HL-60 (cell line): ENCODE measurements around the gene RANGAP1.
"Not testable (repeated sequence)": the region's sequence is repeated elsewhere in the genome, so short reads cannot be mapped to it uniquely, and the experiment has no call there.

ENCODE experiments used
- DNase-seq, 2 experiments: peaks; one replicate each; pipeline ENCODE4 v3.0.0-alpha.2; 2010 to 2020; ENCODE audit warnings: low read depth in 1 of 2, low spot score in 1 of 2
- H3K27ac ChIP-seq: fragments of 250-450 bp; sonication (Bioruptor Pico); replicated peaks from 2 replicates; pipeline ENCODE4 v1.5.1; 2020; ENCODE audit warnings: mild to moderate bottlenecking, moderate library complexity
- H3K27me3 ChIP-seq: fragments of 250-450 bp; sonication (Bioruptor Pico); 2 replicates; pipeline ENCODE4 v1.5.1; 2021; ENCODE audit warnings: mild to moderate bottlenecking, moderate library complexity; ENCODE audit not compliant: insufficient read depth, poor library complexity, severe bottlenecking
- H3K4me3 ChIP-seq: replicated peaks from 2 replicates; pipeline ENCODE4 v1.5.1; 2011; ENCODE audit warnings: mild to moderate bottlenecking, control low read depth, low read length; ENCODE audit not compliant: insufficient read depth
- CTCF ChIP-seq: IDR thresholded peaks from one replicate; pipeline ENCODE4 v1.5.1; 2011; ENCODE audit warnings: low read length, control low read depth, inconsistent platforms; ENCODE audit not compliant: insufficient read depth
- GABPA ChIP-seq: IDR thresholded peaks from 2 replicates; pipeline ENCODE4 v1.6.1; 2012; ENCODE audit warnings: low read depth
- POLR2AphosphoS5 ChIP-seq: IDR thresholded peaks from 2 replicates; pipeline ENCODE4 v1.6.1; 2012; ENCODE audit warnings: low read depth
- REST ChIP-seq: IDR thresholded peaks from 2 replicates; pipeline ENCODE4 v1.6.1; 2012; ENCODE audit warnings: low read depth; ENCODE audit not compliant: insufficient replicate concordance
- SPI1 ChIP-seq: IDR thresholded peaks from 2 replicates; pipeline ENCODE4 v1.6.1; 2012; ENCODE audit warnings: low read depth, mild to moderate bottlenecking, borderline replicate concordance

The RANGAP1 gene

GRCh38 chr22:41261541-41262249 is 24.3 kb downstream of the RANGAP1 start:
- no peaks in the 10 kb centered on the region for H3K27me3 ChIP-seq

GRCh38 chr22:41260871-41261270 is 25.1 kb downstream of the RANGAP1 start:
- Histone ChIP-seq H3K27ac (no peak overlapping the region), H3K4me3 (no peak overlapping the region), H3K27me3 (no peaks in the 10 kb centered on the region)
- no peak for DNase-seq
- TF ChIP-seq CTCF, result no peak
- no peak for TF ChIP-seq POLR2AphosphoS5
- no peak for TF ChIP-seq REST
- no peak for TF ChIP-seq GABPA
- TF ChIP-seq SPI1, result no peak

More at GRCh38 chr22:41261541-41262249, 24.3 kb downstream of the RANGAP1 start:
- TF ChIP-seq CTCF (no peak), REST (no peak), GABPA (no peak), SPI1 (no peak), POLR2AphosphoS5 (no peak)
- no peak for DNase-seq
- no peak overlapping the region for H3K4me3 ChIP-seq
- no peak overlapping the region for H3K27ac ChIP-seq

GRCh38 chr22:41259756-41260155 is 26.2 kb downstream of the RANGAP1 start:
- DNase-seq, H3K4me3 ChIP-seq, H3K27ac ChIP-seq, H3K27me3 ChIP-seq: not testable (repeated sequence)

- Histone ChIP-seq H3K27me3 (no peaks in the 10 kb centered on the region), H3K27ac (no peak overlapping the region), H3K4me3 (no peak overlapping the region)
- DNase-seq, result no peak
- TF ChIP-seq CTCF (no peak), GABPA (no peak), POLR2AphosphoS5 (no peak), SPI1 (no peak), REST (no peak)
These were observed 28.3 kb downstream of the RANGAP1 start for GRCh38 chr22:41257696-41258095.
